ENCODE measurements around the gene CHD9.

DNA sequence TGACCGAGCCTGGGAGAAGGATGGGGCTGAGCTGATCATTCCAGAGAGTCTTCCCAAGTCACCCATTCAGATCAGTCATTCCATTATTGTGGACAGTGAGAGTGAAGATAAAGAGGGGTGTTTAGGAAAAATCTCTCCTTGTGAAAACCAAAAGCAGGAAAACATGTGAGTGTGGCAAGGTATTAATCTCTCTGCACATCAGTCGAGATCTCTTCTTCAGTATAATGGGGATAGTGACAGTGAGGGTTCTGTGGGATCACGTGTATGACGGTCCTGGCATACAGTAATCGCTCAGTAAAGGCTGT lies 35.4 kb downstream of the CHD9 start:
- TF ChIP-seq, protein P1, sequence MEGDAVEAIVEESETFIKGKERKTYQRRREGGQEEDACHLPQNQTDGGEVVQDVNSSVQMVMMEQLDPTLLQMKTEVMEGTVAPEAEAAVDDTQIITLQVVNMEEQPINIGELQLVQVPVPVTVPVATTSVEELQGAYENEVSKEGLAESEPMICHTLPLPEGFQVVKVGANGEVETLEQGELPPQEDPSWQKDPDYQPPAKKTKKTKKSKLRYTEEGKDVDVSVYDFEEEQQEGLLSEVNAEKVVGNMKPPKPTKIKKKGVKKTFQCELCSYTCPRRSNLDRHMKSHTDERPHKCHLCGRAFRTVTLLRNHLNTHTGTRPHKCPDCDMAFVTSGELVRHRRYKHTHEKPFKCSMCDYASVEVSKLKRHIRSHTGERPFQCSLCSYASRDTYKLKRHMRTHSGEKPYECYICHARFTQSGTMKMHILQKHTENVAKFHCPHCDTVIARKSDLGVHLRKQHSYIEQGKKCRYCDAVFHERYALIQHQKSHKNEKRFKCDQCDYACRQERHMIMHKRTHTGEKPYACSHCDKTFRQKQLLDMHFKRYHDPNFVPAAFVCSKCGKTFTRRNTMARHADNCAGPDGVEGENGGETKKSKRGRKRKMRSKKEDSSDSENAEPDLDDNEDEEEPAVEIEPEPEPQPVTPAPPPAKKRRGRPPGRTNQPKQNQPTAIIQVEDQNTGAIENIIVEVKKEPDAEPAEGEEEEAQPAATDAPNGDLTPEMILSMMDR (IDR thresholded peaks at IDR 0.05; ENCODE audit: low read depth, low read length, missing input control): no peak
- TF ChIP-seq RAD21 (IDR thresholded peaks at IDR 0.05): no peak
- no peak for TF ChIP-seq MAX (IDR thresholded peaks at IDR 0.05)
- no peak for TF ChIP-seq REST (IDR thresholded peaks at IDR 0.05)
- TF ChIP-seq YY1 (IDR thresholded peaks at IDR 0.05): no peak
- TF ChIP-seq SP1 (IDR thresholded peaks at IDR 0.05): no peak
- TF ChIP-seq, protein P2, sequence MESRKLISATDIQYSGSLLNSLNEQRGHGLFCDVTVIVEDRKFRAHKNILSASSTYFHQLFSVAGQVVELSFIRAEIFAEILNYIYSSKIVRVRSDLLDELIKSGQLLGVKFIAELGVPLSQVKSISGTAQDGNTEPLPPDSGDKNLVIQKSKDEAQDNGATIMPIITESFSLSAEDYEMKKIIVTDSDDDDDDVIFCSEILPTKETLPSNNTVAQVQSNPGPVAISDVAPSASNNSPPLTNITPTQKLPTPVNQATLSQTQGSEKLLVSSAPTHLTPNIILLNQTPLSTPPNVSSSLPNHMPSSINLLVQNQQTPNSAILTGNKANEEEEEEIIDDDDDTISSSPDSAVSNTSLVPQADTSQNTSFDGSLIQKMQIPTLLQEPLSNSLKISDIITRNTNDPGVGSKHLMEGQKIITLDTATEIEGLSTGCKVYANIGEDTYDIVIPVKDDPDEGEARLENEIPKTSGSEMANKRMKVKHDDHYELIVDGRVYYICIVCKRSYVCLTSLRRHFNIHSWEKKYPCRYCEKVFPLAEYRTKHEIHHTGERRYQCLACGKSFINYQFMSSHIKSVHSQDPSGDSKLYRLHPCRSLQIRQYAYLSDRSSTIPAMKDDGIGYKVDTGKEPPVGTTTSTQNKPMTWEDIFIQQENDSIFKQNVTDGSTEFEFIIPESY (IDR thresholded peaks at IDR 0.05): no peak
- no peak for TF ChIP-seq FOXA1 (IDR thresholded peaks at IDR 0.05)
- TF ChIP-seq TAF1 (conservative IDR thresholded peaks at IDR 0.05): no peak
- no peak for TF ChIP-seq RXRA (IDR thresholded peaks at IDR 0.05)
- TF ChIP-seq HNF4G (IDR thresholded peaks at IDR 0.05): no peak
- no peak for TF ChIP-seq JUND (IDR thresholded peaks at IDR 0.05)
- TF ChIP-seq FOXA2 (IDR thresholded peaks at IDR 0.05): no peak
- no peak for TF ChIP-seq NR2F2 (IDR thresholded peaks at IDR 0.05)

All from liver (tissue), 3 donors.